HuH-7.5 (cell line): ENCODE data around the gene GHRL.
"Not testable (repeated sequence)": the region's sequence is repeated elsewhere in the genome, so short reads cannot be mapped to it uniquely, and the experiment has no call there.

Experiments
- DNase-seq: peaks from one replicate; pipeline ENCODE4 v3.0.0; 2011; ENCODE audit warnings: low spot score

GHRL gene

DNA sequence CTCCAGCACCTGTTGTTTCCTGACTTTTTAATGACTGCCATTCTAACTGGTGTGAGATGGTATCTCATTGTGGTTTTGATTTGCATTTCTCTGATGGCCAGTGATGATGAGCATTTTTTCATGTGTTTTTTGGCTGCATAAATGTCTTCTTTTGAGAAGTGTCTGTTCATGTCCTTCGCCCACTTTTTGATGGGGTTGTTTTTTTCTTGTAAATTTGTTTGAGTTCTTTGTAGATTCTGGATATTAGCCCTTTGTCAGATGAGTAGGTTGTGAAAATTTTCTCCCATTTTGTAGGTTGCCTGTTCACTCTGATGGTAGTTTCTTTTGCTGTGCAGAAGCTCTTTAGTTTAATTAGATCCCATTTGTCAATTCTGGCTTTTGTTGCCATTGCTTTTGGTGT, 5.3 kb upstream of the GHRL start:
- not testable (repeated sequence) for DNase-seq

DNA sequence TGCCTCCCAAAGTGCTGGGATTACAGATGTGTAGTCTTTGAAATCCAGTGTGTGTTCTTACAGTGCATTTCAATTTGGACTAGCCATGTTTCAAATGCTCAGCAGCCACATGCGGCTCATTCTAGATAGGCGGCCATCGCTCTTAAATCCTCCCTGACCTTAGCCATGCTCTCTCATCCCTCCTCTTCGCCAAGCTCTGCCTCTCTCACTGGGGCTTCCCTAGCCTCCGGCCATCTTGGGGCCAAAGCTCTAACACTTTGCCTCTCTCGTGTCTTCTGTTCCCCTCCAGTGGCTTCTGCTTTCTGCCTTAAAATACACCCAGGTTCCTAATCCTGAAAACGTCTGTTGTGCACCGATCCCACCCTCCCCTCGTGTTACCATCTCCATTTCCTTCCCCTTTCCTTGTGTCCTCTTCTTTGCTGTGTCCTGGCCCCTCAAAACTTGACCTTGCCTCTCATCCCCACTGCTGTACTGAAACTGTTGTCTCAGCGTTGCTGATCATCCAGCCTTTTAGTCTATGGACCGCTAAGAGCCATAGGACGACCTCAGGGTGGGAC, 1.4 kb upstream of the GHRL start:
- DNase-seq: no peak

DNA sequence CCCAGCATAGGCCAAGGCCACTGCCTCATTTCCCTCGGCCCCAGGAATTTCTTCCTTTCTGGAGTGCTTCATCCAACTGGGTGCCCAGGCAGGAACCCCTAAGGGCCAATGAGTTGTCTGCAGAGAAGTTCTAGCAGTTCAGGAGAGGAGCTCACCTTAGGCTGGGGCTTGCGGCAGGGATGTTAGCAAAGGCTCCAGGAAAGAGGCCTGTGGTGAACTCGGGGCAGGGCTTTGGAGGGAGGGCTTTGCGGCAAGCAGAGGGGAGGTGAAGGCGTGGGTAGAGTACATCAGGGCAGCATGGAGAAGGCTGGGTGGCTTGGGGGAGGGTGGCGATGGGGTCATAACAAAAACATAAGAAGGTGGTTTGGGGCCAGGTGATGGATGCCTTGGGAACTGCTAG, 1.1 kb downstream of the GHRL start:
- DNase-seq: no peak

DNA sequence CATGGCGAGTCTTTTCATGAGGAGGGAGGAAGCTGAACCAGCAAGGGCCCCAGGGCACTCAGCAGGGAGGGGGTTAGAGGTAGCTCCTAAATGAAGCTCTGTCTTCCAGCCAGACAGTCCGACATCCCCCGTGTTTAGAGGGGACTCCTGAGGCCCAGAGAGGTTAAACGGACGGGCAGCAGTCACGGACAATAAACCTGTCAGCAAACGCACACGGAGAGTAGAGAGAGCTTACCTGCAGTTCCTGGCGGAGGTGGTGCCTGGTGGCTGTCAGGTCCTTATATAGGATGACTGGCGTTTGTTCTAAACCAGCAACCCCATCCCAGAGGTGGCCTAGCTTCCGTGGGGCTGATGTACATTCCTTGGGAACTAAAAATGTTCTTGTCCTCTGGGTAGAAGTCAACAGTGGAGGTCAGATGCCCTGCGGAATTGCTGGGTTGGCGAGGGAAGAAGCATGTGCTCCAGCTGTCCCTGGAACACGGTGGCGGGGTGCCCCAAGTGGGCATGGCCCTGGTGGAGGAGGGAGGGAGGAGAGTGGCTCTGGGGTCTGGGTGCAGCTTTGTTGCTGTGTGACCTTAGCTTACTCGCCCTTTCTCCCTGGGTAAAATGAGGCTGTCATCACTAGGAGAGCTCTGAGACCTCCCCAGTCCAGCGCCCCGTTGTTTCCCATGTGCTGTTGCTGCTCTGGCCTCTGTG, 2.1 kb downstream of the GHRL start:
- no peak for DNase-seq

DNA sequence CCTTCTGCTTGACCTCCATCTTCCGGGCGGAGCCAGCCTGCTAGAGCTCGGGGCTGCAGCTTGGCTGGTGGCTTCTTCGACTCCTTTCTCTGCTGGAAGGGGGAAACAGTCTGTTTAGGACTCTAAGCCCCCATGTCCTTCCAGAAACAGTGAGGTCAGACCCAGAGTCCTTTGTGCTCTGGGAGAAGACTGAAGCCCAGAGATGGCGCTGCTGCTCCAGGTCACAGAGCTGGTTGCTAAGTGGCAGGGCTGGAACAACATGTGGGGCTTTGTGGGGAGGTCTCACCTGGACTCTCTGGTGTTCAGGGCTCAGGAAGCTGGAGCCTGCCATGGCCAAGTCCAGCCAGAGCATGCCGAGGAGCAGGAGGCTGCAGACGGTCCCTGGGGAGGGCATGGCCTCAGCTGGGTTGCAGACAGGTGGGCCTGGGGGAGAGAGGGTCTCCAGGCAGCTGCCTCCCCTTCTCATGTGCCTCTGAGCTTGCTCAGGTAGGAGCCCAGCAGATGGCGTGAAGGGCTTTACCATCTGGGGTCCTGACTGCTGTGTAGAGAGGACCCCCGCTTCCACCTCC, 2.9 kb downstream of the GHRL start:
- no peak for DNase-seq

DNA sequence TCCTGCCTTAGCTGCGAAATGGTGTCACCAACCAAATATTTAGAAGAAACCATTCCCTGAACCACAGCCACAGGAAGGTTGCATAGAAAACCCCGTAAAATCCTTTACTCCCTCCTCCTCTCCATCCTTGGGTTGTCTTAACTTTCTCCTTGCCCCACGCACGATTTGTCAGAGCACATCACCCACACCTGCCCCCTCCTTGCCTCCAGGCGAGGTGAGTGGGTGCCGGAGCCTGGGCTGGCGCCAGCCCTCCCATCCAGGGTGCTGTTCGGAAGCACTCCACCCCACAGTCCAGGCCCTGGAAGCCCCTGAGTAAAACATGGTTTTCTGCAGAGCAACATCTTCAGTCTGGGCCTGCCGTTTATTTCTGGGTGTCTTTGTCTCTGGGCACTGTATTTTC, 3.7 kb downstream of the GHRL start:
- no peak for DNase-seq

DNA sequence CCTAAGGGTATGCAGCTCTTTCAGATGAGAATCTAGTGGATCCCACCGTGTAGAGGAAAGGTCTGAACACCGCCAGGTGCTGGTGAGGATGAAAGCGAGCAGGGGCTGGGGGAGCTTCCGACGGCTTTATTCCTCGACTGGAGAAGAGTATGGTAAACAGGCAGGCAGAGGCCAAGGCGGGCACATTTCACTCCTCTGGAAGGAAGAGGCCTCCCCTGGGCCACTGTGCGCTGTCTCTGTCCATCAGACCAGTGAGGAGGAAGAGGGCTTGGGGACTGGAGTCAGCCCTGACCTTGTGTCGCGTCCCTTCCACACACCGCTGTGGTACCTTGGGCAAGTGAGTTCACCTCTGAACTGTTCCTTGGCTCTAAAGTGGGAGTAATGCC, 4.2 kb downstream of the GHRL start:
- no peak for DNase-seq

DNA sequence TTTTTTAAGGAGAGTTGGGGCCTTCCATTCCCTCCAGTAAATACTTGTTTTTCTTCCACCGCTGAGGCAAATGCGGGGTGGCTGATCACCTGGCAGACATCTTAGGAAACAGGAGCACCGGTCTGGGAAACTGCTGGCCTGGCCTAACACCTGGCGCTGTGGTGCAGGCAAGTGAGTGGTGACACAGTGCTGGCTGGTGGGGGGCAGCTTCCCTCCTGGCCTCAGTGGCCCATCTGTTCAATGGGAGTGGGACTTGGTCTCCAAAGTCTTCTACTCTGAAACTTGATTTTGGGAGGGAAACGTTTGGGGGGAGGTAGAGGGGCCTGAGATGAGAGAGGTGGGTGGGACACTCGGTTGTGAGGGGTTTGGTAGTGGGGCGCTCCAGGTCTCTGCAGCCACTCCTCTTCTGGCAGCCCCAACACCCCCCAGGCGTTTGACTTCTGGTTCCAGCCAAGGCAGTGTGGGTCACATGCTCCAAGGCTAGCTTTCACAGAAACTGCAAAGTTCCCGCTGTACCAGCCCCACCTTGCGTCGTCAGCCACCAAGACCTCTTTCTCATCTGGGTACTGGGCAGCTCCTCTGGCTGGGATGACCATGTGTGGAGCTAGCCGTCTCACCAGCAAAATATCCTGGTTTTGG, 4.7 kb downstream of the GHRL start:
- DNase-seq: no peak

DNA sequence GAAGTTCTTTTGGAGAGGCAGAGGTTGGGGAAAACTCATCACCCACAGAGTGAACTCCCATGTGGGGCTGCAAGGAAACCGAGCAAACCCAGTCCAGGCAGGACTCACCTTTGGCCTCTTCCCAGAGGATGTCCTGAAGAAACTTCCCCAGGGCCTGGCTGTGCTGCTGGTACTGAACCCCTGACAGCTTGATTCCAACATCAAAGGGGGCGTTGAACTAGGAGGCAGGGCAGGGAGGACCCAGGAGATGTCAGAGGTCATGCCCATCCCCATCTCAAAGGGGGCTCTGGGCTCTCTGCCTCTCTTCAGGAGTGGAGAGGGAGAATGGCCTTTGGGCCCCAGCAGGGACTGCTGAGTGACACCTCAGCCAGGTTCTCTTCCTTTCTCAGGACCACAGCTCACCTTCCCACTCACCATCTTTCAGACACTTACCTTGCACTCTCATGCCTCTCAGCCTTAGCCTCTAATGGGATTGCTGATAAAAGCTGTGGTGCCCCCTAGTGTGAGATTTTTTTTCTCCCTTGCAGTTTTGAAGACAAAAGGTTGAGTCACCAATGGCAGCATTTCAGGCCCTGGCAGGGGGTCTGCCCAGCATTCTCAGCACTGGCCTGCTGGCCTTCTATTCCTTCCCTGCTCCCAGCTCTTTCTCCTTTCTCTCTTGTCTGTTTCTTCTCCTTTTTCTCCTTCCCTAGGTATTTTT, 6.0 kb downstream of the GHRL start:
- no peak for DNase-seq

DNA sequence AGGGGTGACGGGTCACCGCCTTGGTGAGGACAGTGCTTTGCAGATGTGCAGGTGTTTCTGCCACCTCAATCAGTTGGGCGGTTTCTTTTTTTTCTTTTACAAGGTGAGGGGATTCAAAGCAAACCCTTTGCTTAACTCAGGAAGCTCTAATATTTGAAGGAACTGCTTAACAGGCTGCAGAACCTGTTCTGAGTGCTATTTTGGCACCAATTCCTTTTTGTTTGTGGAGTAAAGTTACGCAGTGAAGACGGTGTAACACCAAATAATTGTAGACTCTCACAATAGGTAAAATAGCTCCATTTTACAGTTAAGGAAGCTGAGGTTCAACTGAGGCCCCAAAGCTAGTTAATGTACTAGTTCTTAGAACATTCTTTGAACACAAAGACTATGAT, 6.6 kb downstream of the GHRL start:
- no peak for DNase-seq

DNA sequence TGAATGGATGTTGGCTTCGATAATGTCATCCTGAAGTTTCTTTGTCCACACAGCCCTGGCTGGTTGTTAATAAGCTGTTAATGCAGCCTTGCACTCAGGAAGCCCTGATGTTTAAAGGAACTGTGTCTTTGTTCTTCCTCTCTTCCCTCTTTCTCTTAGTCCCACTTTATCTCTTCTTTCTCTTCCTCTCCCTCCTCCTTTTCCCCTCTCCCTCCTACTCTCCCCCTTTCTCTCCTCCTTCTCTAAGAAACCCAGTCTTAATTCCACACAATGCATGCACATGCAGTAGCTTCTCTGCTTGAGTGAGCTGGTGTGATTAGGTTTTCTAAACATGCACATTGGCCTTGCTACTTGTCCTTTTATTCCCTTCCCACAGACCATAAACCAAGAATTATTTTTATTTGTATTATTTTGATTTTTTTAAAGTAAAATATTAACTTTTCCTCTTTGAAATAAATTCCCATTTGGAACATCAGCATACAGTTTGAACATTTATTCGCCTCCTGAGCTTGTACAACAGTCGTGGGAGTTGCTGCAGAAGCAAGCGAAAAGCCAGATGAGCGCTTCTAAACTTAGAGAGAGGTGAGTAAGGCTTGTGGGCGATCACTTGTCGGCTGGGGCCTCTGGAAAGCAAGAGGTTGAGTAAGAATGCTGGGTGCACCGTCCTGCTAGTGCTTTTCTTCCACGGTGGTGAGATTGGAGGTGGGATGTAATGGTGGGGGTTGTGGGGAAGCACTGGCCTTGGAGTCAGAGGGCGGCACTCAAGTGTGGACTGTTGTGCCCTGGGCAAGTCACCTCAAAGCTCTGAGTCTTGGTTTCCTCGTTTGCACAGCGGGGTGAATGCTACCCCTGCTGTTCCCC, 7.2 kb downstream of the GHRL start:
- DNase-seq: no peak

DNA sequence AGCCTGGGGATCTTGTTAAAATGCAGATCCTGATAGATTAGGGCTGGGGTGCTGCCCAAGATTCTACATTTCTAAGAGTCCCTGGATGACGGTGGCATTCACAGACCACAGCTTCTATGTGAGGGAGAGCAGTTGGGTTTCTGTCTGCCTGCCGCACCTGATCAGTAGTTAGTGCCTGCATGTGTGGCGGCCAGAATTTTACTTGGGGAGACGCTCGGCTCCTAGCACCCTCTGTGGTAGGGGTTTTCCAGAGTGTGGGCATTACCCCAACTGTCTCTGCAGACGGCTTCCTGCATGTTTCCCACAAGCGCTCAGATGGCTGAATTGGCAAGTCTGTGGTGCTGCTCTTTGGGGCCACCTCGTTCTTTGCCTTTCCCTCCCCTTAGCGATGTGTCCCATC, 8.3 kb downstream of the GHRL start:
- no peak for DNase-seq

DNA sequence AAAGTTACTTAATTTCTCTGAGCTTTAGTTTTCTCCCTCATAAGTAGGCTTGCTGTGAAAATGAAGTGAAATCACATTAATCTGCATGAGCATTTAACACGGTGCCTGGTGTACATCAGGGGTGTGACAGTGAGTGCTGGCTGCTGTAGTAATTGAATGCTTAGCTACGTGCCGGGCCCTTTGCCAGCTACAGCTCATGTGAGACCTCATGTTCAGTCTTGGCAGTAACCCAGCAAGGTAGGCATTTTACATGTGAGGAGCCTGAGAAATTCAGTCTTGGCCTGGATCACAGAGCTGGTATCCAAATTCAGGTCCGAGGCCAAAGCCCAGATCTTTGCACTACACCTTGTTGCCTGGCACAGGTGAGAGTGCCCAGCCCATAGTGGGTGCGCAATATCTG, 9.1 kb downstream of the GHRL start:
- DNase-seq: no peak

DNA sequence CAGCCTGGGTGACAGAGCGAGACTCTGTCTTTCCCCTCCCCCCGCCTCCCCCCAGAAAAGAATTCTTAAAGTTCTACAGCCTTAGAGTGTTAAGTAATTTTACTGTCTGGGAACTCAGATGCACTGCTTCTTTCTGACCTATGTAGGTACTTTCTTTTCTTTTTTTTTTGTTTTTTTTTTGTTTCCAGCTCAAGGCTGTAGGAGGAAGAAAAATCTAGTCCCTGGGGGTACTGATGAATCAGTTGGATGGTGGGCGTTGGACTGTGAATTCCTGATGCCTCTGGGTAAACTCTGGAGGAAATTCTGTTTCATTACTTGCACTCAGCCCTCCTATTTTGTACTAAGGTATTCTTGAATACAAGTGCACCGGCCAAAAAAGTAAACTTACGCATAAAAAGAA, 10.8 kb downstream of the GHRL start:
- DNase-seq: no peak

DNA sequence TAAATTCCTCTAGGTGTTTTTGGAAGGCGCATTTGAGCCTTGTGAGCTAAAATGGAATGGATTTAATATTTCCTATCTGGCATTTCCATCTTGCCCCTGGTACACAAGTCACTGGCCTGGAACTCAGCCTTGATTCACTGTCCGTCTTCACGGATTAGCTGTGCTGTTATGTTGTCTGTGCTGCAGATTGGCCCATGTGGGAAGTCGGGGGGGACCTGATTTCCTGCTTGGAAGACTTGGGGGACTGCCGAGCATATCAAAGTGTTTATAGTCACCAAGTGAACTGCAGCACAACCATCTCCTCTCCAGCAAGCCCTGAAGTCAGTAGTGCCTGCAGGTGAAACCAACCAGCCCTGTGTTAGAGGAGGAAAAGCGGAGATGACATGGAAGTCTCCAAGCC, 12.2 kb downstream of the GHRL start:
- DNase-seq: no peak

DNA sequence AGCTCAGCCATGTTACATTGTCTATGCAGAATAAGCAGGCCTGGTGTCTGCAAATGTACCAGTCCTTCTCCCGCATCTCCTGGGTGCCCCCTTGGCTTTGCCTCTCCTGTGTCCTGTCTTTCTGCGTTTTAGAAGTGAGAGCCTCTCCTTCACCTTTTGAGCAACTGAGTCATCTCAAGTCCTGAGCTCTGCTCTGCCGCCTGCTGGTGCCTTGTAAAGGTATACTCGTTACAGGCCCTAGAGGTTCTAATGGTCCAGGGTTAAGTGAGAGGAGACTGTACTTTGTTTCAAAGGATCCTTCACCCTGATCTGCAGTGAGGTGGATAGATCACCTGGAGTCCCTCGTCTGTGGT, 12.6 kb downstream of the GHRL start:
- no peak for DNase-seq

DNA sequence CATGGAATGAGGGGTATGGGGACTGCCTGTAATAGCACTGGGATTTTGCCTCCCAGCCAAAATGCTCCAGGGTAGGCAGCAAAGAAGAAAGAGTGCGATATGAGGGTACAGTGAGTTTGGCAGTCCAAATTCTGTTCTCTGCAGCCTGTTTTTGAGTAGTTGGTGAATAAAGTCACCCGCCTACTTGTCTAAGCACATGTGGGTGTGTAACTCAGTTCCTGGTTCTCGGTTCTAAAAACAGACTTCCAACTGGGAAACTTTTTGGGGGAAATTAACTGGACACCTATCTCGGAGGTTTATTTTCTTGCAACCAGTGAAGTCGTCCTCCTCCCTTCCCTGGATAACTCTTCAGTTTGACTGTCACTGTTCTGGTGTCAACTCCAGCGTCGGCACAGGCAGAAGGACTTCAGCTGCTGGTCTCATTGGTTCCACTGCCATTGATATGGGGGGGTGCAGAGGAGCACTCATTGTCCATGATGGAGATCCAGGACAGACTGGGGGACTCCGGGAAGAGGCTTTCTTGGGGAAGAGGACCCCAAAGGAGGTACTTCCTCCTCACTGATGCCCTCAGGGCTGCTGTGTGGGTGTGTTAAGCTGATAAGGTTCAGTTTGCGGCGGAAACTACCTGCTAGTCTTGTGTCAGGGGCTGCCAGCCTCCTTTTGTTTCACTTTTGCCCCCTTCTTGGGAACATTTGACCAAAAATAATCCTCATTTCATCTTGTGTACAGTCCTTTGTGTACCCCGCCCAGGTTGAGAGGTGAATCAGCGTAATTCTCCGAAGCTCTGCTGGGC, 13.2 kb downstream of the GHRL start:
- no peak for DNase-seq

DNA sequence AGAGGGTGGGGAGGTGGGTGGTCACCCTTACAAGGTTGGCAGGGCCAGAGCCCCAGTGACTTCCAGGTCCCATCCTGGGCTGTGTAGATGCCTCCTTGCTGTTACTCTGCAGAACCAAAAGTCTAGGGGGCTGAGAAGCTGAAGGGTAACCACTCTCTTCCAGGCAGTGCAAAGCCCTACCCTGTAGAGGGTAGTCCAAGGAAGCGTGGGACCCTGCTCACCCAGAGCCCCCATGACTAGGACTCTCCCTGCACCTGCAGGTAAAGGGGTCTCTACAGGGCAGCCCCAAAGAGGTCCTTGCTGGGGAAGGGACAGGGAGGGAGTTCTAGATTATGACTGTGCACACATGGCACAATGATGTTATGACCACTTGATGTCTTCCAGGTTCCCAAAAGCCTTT, 14.2 kb downstream of the GHRL start:
- DNase-seq: no peak

DNA sequence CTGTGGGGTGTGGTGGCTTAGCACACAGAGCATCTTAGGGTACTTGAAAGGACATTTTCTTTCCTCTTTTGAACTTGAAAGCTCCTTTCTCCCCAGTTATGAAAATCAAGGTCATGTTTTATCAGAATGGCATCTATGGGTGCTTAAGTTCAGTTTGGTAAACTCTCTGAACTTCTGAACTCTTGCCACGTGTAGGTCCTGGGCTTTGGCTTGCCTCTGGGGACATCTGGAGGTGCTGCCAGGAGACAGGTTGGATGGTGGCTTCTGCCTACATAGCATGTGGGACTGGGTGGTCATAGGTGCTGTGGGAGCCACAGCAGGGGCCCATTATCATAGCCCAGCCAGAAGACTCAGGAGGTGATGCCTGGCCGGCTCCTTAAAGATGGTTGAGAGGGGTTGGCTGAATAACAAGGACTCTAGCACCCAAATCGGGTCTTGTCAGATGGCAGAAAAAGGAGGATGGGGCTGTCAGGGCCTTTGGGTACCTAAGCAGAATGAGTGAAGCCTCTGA, 15.6 kb downstream of the GHRL start:
- no peak for DNase-seq

DNA sequence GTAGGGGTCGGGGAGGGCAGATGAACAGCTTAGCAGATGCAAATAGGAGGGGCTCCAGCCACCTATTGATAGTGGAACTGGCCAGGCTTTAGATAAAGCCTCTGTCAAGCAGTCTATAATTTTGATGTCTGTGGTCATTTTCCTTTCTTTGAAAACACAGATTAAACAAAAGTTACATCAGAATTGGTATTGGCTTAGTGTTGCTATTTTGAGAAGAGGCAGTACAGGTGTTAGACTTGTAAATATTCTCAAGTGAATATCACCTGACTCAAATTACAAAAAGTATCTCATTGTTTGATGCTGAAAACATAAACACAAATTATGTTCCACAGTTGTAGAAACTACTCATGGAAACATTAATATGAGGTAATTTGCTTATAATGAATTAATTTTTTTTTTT, 18.1 kb downstream of the GHRL start:
- DNase-seq: no peak

DNA sequence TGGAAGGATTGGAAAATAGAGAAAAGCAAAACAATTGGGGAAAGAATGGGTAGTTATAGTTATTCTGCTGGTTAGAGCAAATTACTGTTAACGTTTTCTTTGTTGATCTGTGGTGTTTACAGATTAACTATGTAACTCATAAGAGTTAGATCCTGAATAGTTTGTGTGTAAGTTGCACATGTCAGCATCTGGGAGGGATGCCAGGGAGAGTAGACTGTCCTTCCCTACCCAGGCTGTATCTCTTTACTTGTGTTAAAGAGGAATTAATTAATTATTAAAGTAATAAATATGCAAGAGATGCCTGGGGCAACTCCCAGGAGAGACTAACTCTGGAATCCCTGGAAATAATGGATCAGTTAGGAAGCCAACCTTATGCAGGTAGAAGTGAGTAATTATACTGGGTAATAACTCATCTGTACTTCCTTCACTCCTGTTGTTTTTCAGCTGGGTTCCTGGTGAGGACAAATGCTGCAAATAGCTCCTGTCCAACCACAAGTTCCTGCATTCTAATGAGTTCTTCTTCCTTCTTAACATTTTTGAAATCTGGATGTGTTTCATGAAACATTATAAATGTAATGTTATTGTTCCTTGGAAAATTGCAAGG, 18.9 kb downstream of the GHRL start:
- no peak for DNase-seq
